CD4-positive, alpha-beta T cell treated with Interleukin-10 for 1 hour (primary cell): ENCODE results near the gene FHL2.

ENCODE experiments used
- DNase-seq: peaks from one replicate; pipeline ENCODE4 v3.0.0-alpha.2; 2020

The FHL2 gene

GRCh38 chr2:105396254-105397024 lies 2.4 kb downstream of the FHL2 start:
- no peak for DNase-seq

GRCh38 chr2:105395691-105396090 lies 3.2 kb downstream of the FHL2 start:
- DNase-seq, result no peak

- no peak for DNase-seq
Measured at GRCh38 chr2:105394951-105395611, 3.8 kb downstream of the FHL2 start.

GRCh38 chr2:105393373-105394055 lies 5.3 kb downstream of the FHL2 start:
- DNase-seq, result no peak

GRCh38 chr2:105391763-105392662 lies 6.8 kb downstream of the FHL2 start:
- no peak for DNase-seq

GRCh38 chr2:105391058-105391627 lies 7.7 kb downstream of the FHL2 start:
- DNase-seq, result no peak

- DNase-seq, result no peak
Measured at GRCh38 chr2:105390454-105390853, 8.4 kb downstream of the FHL2 start.

- DNase-seq, result no peak
Measured at GRCh38 chr2:105388971-105389381, 9.9 kb downstream of the FHL2 start.

- DNase-seq, result no peak
Measured at GRCh38 chr2:105387225-105387624, 11.6 kb downstream of the FHL2 start.

GRCh38 chr2:105385731-105386540 lies 12.9 kb downstream of the FHL2 start:
- DNase-seq, result no peak

GRCh38 chr2:105384861-105385260 lies 14.0 kb downstream of the FHL2 start:
- no peak for DNase-seq

GRCh38 chr2:105384216-105384615 lies 14.6 kb downstream of the FHL2 start:
- no peak for DNase-seq

GRCh38 chr2:105383432-105384166 lies 15.3 kb downstream of the FHL2 start:
- no peak for DNase-seq

- no peak for DNase-seq
Measured at GRCh38 chr2:105382177-105382576, 16.7 kb downstream of the FHL2 start.

GRCh38 chr2:105381101-105381668 lies 17.7 kb downstream of the FHL2 start:
- DNase-seq, result no peak

GRCh38 chr2:105380432-105381100 lies 18.3 kb downstream of the FHL2 start:
- DNase-seq, result no peak

GRCh38 chr2:105379741-105380186 lies 19.1 kb downstream of the FHL2 start:
- DNase-seq, result no peak

- DNase-seq, result no peak
Measured at GRCh38 chr2:105378921-105379383, 19.9 kb downstream of the FHL2 start.

GRCh38 chr2:105378276-105378840 lies 20.5 kb downstream of the FHL2 start:
- no peak for DNase-seq
